Fibroblast of lung (primary cell): ENCODE results near the gene CCKAR. TPM values are rescaled to one million over a fixed set of nuclear protein-coding genes. Genes with fewer than 3 reads are reported as not detected.

Experiments
- DNase-seq, 2 donors: peaks; one replicate each; pipeline versions ENCODE4 v3.0.0 to v3.0.0-alpha.2; 2010; ENCODE audit warnings: low read depth in 2 of 2
- H2AFZ ChIP-seq: 2 replicates; pipeline ENCODE4 v1.5.1; 2012; ENCODE audit warnings: low read length, control low read depth, inconsistent platforms
- H3K27ac ChIP-seq: 2 replicates; pipeline ENCODE4 v1.5.1; 2011; ENCODE audit warnings: low read length, control low read depth; ENCODE audit not compliant: insufficient read depth
- H3K27me3 ChIP-seq: 2 replicates; pipeline ENCODE4 v1.5.1; 2011; ENCODE audit warnings: mild to moderate bottlenecking, low read length; ENCODE audit not compliant: control insufficient read depth, insufficient read depth
- H3K36me3 ChIP-seq: 2 replicates; pipeline ENCODE4 v1.5.1; 2011; ENCODE audit warnings: low read length; ENCODE audit not compliant: control insufficient read depth, insufficient read depth
- H3K4me1 ChIP-seq: 2 replicates; pipeline ENCODE4 v1.5.1; 2011; ENCODE audit warnings: low read length; ENCODE audit not compliant: control insufficient read depth, insufficient read depth; ENCODE audit errors: extremely low read depth
- H3K4me2 ChIP-seq: 2 replicates; pipeline ENCODE4 v1.5.1; 2011; ENCODE audit warnings: low read length, control low read depth; ENCODE audit not compliant: insufficient read depth; ENCODE audit errors: extremely low read depth
- H3K4me3 ChIP-seq, 4 experiments: fragments of 200-600 bp in 1 of 4; sonication (generic) in 1 of 4; replicated peaks in 1 of 4; 2 replicates each; pipeline ENCODE4 v1.5.1; 2011 to 2016; ENCODE audit warnings: low read length in 4 of 4, low read depth in 3 of 4, mild to moderate bottlenecking in 3 of 4, control low read depth in 2 of 4, inconsistent platforms in 1 of 4, mixed read lengths in 1 of 4; ENCODE audit not compliant: insufficient read depth in 1 of 4; ENCODE audit errors: control extremely low read depth in 1 of 4
- H3K79me2 ChIP-seq: 2 replicates; pipeline ENCODE4 v1.5.1; 2012; ENCODE audit warnings: mild to moderate bottlenecking, low read length, inconsistent platforms; ENCODE audit not compliant: control insufficient read depth, insufficient read depth
- H3K9ac ChIP-seq: 2 replicates; pipeline ENCODE4 v1.5.1; 2011; ENCODE audit warnings: mild to moderate bottlenecking, low read length, control low read depth; ENCODE audit not compliant: insufficient read depth
- H3K9me3 ChIP-seq: 2 replicates; pipeline ENCODE4 v1.5.1; 2012; ENCODE audit warnings: low read depth, low read length; ENCODE audit not compliant: control insufficient read depth, insufficient read depth
- H4K20me1 ChIP-seq: 2 replicates; pipeline ENCODE4 v1.5.1; 2011; ENCODE audit warnings: low read length; ENCODE audit not compliant: control insufficient read depth, insufficient read depth; ENCODE audit errors: extremely low read depth
- EZH2 ChIP-seq: IDR thresholded peaks from 2 replicates; pipeline ENCODE4 v1.5.1; 2012; ENCODE audit warnings: low read length, control low read depth, mild to moderate bottlenecking; ENCODE audit errors: missing control alignments
- polyA minus RNA-seq: library from RNA; depleted of rRNA, polyadenylated mRNA; stranded (reverse); fragments of >200 nt; gene quantifications from 2 replicates; pipeline ENCODE4 v1.2.3, GENCODE V29; 2011; ENCODE audit warnings: low replicate concordance
- polyA plus RNA-seq, 2 donors: library from polyadenylated mRNA; depleted of rRNA in 1 of 2; stranded (reverse) in 1 of 2; unstranded in 1 of 2; fragments of >200 nt; gene quantifications; 2 replicates each; pipeline ENCODE4 v1.2.1, GENCODE V29; 2011 to 2012; ENCODE audit warnings: missing spikeins in 1 of 2
- total RNA-seq: library from RNA; depleted of rRNA; stranded (reverse); fragments of >200 nt; gene quantifications from 2 replicates; pipeline ENCODE4 v1.2.1, GENCODE V29; 2014
- TF ChIP-seq, protein P1 (sequence below), 2 donors: IDR thresholded peaks in 1 of 2; conservative IDR thresholded peaks in 1 of 2; 1 replicate in 1 of 2; 2 replicates in 1 of 2; pipeline ENCODE4 v1.5.1; 2011 to 2012; ENCODE audit warnings: low read length in 2 of 2, control low read depth in 1 of 2, inconsistent platforms in 1 of 2, low read depth in 1 of 2, mild to moderate bottlenecking in 1 of 2

Gene CCKAR
- total RNA-seq (under 0.01 and 0.83 TPM in 2 replicates), polyA plus RNA-seq (0.08 and 0.59 TPM in 2 replicates), polyA minus RNA-seq (0.37 and 1.4 TPM in 2 replicates)
- polyA plus RNA-seq (2012): 0.50 TPM in 1 of 2 replicates, not detected in the other

- H2AFZ ChIP-seq: no peak within 1 kb of the TSS
- no peaks in the 10 kb centered on the region for H3K79me2 ChIP-seq
- H3K27me3 ChIP-seq: peaks cover 9% of the 10 kb centered on the region
- no peaks in the 10 kb centered on the region for H3K36me3 ChIP-seq
- no peaks in the 10 kb centered on the region for H4K20me1 ChIP-seq
- peak in 1 of 2 donors; percentile 33 for DNase-seq
- TF ChIP-seq EZH2: no peak
- TF ChIP-seq, protein P1, sequence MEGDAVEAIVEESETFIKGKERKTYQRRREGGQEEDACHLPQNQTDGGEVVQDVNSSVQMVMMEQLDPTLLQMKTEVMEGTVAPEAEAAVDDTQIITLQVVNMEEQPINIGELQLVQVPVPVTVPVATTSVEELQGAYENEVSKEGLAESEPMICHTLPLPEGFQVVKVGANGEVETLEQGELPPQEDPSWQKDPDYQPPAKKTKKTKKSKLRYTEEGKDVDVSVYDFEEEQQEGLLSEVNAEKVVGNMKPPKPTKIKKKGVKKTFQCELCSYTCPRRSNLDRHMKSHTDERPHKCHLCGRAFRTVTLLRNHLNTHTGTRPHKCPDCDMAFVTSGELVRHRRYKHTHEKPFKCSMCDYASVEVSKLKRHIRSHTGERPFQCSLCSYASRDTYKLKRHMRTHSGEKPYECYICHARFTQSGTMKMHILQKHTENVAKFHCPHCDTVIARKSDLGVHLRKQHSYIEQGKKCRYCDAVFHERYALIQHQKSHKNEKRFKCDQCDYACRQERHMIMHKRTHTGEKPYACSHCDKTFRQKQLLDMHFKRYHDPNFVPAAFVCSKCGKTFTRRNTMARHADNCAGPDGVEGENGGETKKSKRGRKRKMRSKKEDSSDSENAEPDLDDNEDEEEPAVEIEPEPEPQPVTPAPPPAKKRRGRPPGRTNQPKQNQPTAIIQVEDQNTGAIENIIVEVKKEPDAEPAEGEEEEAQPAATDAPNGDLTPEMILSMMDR (conservative IDR thresholded peaks at IDR 0.05 in 1 of 2, IDR thresholded peaks at IDR 0.05 in 1 of 2; ENCODE audit: low read depth in 1 of 2, low read length in 2 of 2): no peak
- H3K9me3 ChIP-seq: no peaks in the 10 kb centered on the region
- no peak within 1 kb of the TSS for H3K4me3 ChIP-seq
- H3K27ac ChIP-seq: no peak within 1 kb of the TSS
- peak within 1 kb of the TSS; percentile 10 for H3K4me2 ChIP-seq
- no peak within 1 kb of the TSS for H3K9ac ChIP-seq
- H3K4me1 ChIP-seq: no peaks in the 10 kb centered on the region
Measured at GRCh38 chr4:26490111-26490959, at the start of gene CCKAR. Gene CCKAR (minus strand): TSS chr4:26490484. CDS start chr4:26490267, 217 bp downstream.

DNA sequence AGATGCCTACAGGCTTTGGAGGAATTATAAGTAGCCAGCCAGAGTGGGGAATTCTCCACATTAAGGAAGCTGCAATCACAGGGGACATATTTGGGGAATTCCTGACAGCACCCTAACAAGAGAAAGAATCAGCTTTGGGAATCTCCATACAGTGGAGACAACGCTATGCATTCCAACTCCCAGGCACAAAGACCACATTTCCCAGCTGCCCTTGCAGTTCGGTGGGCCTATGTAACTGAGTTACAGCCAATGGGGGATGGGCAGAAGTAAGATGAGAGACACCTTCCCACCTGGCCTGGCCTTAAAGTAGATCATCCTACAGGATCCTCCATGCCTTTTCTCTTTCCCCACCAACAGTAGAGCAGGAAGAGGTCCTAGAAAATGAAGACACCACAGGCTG lies 43.4 kb upstream of the CCKAR start:
- no peak for DNase-seq

DNA sequence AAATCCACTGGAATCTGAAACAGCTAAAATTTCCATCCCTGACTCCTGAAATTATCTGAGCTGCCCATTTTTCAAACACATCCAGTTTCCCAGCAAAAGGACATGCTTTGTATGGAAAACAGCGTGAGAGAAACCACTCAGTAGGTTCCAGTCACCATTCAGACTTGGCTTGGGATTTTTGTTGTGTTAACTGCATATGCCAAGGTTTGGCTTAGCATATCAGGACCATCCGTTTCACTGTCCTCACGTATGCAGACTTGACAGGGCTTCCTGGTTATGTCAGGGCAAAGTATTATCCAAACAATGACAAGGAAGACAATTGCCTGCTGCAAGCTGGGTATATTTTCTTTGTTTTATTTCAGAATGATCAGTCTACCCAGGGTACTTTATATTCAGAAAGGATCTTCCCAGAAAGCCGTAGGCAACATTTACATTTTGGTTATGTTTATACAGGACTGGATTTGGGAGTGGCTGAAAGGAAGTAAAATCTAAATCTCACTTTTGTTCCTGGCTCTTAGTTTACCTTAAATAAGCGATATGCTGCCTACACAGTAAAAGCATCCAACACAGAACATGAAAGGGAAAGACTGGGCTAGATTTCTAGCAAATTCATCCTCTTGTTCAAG lies 41.3 kb upstream of the CCKAR start:
- H2AFZ ChIP-seq: no peak overlapping the region
- no peaks in the 10 kb centered on the region for H3K36me3 ChIP-seq
- H4K20me1 ChIP-seq: no peaks in the 10 kb centered on the region
- H3K9ac ChIP-seq: no peak overlapping the region
- H3K9me3 ChIP-seq: no peaks in the 10 kb centered on the region
- H3K27ac ChIP-seq: no peak overlapping the region
- no peak for DNase-seq
- no peaks in the 10 kb centered on the region for H3K4me1 ChIP-seq
- no peak overlapping the region for H3K4me2 ChIP-seq
- no peaks in the 10 kb centered on the region for H3K79me2 ChIP-seq
- H3K27me3 ChIP-seq: no peaks in the 10 kb centered on the region
- TF ChIP-seq EZH2: no peak
- TF ChIP-seq, protein P1 (conservative IDR thresholded peaks at IDR 0.05 in 1 of 2, IDR thresholded peaks at IDR 0.05 in 1 of 2; ENCODE audit: low read depth in 1 of 2, low read length in 2 of 2): no peak
- H3K4me3 ChIP-seq: no peak overlapping the region

More for the DNA sequence above, 43.4 kb upstream of the CCKAR start:
- no peaks in the 10 kb centered on the region for H3K36me3 ChIP-seq
- no peak overlapping the region for H3K4me2 ChIP-seq
- no peaks in the 10 kb centered on the region for H3K27me3 ChIP-seq
- H4K20me1 ChIP-seq: no peaks in the 10 kb centered on the region
- no peak overlapping the region for H2AFZ ChIP-seq
- H3K27ac ChIP-seq: no peak overlapping the region
- no peaks in the 10 kb centered on the region for H3K9me3 ChIP-seq
- H3K4me1 ChIP-seq: no peaks in the 10 kb centered on the region
- H3K4me3 ChIP-seq: no peak overlapping the region
- no peak overlapping the region for H3K9ac ChIP-seq
- no peaks in the 10 kb centered on the region for H3K79me2 ChIP-seq
- TF ChIP-seq, protein P1 (conservative IDR thresholded peaks at IDR 0.05 in 1 of 2, IDR thresholded peaks at IDR 0.05 in 1 of 2; ENCODE audit: low read depth in 1 of 2, low read length in 2 of 2): no peak
- no peak for TF ChIP-seq EZH2
